ENCODE measurements around the gene TMEM131.
"Not testable (repeated sequence)": the region's sequence is repeated elsewhere in the genome, so short reads cannot be mapped to it uniquely, and the experiment has no call there.

The TMEM131 gene

DNA sequence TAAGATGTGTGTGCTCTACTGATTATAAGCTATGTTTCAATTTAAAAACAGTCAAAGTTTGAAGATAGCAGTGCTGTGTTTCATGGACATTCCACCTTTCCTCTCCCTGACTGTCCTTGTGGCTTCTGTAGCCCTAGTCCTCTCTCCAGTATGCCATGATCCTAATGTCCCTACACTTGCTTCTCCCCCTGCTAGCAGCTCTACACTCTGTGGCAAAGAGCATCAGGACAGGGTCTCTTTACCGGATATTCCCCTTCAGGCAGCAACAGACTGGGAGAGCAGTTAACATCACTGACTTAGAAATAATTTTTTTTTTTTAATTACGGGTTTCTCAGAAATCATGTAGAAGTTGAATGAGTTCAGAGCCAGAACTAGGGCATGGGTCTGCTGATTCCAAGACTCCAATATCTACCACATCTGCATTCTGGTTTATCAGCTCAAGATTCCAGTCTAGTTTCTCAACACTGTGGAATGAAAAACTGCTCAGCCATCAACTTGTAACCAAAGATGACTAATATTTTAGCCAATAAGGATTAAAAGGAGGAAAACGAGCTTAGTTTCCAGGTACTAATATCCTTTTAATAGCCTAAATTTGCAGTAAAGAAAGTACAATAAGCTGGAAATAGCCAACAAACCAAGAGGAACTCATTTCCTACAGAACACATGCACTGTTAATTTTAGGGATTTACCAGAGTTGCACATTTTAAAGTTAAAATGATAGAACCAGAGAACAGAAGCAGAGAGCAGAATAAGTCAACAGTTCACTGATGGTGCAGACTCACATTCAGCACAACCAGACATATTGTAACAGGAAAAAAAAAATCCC is 45.2 kb downstream of the TMEM131 start:
- DNase-seq, result no peak

DNA sequence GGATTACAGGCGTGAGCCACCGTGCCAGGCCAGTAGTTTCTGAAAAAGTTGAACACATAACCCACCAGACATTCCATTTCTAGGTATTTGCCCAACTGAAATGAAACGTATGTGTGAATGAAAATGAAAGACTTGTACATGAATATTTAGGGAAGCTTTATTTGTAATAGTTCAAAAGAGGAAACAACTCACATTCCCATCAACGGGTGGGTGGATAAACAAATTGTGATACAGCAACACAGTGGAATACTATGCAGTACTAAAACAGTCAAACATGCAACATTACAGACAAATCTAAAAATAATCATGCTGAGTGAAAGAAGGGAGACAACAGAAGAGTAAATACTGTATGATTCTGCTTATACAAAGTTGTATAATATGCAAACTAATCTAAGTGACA is 46.8 kb downstream of the TMEM131 start:
- no peak for DNase-seq

DNA sequence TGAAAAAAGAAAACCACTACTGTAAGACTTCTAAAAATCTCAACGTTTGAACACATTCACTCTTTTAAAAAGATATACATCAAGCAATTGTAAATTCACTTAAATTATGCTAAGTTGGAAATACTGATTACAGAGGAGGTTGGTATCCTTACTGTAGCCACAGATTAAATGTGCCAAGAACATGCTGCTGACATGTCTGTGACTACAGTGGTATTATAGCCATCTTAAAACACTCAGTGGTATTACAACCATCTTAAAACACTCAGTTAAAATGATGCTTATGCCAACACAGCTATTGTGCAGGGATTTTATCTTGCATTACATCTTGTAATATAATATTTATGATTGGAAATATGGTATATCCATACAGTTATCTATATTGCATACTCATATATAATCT is 50.0 kb downstream of the TMEM131 start:
- DNase-seq, result no peak

DNA sequence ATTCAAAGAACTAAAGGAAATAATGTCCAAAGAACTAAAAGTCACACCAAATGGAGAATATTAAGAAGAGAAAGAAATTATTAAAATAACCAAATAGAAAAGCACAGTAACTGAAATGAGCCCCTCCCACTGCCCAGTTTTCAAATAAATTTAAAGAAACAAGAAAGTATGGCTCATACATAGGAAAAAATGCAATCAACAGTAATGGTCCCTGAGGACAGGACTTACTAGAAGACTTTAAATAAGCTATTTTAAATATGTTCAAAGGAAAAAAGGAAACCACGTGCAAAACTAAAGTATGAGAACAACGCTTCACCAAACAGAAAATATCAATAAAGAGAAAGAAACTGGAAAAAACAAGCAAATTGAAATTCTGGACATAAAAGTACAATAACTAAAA is 58.9 kb downstream of the TMEM131 start:
- no peak for DNase-seq

DNA sequence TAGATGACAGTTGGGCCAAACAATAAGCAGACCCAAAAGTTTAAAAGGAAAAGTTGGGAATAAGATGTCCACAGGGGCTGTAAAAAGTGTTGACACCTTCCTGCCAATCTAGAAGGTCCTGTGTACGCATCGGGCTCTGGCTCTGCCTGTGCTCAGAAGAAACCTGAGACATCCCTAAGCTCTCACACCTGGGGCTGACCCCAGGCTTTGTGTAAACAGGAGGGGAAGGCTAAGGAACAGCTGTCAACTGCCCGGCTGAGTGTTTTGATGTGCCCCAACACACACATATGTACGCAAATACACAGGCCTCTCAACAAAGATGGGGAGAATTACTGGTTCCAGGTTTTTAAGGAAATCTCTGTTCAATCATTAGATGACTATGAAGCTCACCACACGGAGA is 59.5 kb downstream of the TMEM131 start:
- peak; percentile 81 to 84 for DNase-seq

DNA sequence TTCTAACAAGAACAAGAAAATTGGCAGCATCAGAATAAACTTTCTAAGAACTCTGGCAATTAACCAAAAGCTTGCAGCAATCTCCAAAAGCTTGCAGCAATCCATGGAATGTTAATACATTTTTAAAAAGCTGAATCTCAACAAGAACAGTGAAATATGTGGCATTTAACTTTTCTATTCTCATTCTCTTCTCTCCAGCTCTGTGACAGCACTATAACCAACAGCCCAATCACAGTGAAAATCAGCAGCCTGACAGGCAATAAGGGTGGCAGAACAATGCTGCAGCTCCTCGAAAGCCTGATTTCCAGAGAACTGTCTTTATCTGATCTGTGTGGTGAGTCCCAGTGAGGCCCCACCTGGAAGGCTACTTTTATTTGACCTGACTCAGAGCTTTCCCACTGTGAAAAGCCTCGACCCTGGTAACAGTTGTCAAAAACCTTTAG is 60.0 kb downstream of the TMEM131 start:
- DNase-seq, result peak; percentile 14 to 39

DNA sequence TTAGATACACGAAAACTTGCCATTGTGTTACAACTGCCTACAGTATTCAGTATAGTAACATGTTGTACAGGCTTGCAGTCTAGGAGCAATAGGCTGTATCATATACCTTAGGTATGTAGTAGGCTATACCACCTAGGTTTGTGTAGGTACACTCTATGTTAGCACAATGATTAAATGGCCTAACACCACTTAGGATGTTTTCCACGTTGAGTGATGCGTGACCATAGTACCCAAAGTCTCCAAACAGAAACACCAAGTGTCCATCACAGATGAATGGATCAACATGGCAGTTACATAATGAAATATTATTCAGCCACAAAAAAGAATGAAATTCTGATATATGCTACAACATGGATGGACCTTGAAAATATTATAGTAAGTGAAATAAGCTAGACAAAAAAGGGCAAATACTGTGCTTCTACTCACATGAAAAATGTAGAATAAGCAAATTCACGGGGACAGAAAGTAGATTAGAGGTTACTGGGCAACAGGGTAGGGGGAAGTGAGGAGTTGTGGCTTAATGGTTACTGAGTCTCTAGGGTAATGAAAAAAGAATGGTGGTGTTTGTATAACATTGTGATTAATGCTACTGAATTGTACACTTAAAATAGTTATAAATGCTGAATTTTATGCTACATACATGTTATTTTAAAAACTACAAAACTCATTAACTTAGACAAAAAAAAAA is 62.6 kb downstream of the TMEM131 start:
- no peak for DNase-seq

DNA sequence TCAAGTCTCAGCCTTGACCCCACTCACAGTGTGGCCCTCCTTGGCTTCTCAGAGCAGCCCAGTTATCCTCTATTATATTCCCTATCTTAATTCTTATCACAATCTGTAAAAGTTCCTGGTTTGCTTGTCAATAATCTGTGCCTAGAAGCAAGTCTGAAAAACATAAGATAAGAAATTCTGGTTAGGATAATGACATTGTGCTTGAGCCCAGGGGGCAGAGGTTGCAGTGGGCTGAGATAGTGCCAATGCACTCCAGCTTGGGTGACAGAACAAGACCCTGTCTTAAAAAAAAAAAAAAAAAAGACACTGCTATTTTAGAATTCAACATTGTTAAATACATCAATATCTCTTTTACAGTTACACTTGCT is 63.9 kb downstream of the TMEM131 start:
- DNase-seq, result no peak

DNA sequence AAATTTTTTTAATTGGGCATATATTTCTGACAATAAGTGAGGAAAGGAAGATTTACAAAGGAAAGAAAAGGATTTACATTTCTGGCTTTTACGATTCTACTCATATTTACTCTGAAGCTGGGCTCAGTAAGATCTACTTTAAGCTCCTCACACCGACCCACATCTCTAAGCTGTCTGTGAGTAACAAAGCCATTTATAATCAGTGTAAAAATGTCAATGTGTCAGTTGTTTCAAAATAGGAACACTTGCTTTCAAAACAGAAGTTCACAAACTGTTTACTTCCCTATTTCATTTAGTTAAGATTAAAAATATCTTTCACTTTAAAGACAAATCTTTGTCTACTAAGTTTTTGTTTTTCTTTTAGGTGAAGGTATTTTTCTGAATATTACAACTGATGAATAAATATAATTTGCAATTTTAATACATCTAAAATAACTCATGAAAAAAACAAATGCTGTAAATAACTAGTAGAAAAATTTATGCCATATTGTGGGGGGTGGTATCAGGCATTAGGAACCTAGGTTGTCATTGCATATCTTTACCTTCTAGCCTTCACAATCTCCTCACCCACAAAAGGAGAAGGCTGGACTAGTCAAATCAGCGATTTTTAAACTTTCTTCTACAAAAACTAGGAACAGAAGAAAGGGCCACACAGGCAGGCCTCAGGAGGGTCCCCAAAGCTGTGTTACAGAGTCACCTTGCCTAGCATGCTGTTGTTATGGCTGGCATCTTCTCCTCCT is 64.5 kb downstream of the TMEM131 start:
- no peak for DNase-seq

DNA sequence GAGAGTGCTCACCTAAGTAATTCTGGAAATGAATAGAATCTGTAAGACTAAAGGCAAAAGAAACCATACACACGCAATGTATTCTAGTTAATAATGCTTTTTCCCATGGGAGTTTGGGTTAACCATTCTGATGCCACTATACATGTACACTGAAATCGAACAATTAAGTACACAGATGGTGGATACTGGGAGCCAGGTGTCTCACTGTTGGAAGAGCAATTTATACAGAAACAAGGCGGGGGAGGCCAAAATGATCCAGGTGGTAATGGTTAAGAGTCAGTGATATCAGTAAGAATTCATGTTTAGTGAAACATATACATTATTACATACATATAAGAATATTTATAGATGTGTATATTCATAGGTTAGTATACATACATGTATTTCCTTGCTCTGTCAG is 67.2 kb downstream of the TMEM131 start:
- DNase-seq, result no peak

DNA sequence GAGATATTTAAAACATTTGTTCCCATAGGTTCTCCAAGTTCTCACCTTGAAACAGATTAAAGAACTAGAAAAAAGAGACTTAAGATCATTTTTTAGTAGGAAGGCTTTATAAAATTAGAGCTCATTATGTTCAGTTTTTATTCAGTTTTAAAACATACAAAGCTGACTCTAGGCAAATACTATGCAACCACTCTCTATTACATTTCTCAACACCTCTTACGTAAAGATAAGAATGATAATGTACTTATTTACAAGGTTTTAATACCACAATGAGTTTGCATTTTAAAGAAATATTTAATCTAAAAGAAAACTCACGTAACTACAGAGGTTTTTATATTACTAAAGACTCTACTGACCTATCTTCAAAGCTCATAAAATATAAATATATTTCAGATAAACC is 68.8 kb downstream of the TMEM131 start:
- no peak for DNase-seq

DNA sequence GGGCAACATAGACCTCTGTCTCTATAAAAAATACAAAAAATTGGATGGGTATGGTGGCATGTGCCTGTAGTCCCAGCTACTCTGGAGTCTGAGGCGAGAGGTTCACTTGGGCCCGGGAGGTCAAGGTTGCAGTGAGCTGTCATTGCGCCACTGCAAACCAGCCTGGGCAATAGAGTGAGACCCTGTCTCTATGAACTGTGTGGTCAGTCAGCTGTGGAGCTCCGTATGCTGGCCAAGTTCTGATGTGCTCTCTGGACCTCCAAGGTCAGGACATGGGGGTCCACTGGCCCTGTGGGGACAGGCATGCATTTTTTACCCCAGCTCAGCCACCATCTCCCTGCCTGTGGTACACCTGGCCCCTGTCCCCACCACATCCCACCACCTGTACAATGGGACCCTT is 71.6 kb downstream of the TMEM131 start:
- no peak for DNase-seq

DNA sequence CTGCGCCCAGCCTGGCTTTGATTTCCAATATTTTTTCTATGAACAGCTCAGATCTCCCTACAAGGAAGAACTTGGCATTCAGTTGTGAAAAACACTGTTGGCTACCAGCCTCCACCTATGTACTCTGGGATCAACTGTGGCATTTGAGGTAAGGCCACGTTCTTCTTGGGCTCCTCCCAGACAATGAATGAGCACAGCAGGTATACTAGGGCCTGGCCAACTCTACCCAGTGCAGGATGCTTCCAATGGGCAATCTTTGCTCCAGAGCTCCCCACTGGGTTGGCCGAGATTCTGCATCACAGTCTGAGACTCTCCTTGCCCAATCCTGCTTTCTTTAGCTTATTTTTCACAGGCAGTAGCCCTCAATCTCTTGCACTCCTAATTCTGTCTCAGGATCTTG is 75.9 kb downstream of the TMEM131 start:
- no peak for DNase-seq

DNA sequence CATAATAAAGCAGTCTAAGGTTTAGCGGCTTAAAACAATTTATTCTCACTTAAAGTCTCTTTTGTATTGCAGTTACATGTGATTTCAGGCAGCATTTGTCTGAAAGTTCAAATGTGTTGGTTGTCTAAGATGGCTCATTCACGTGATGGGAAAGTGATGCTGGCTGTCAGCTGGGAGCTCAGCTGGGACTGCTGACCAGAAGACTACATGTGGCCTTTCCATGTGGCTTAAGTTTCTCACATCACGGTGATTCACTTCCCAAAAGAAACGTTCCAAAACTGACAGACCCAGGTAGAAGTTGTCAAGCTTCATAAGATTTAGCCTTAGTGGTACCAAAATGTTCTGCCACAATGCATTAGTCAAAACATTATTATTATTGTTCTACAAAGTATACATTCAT is 76.9 kb downstream of the TMEM131 start:
- DNase-seq, result no peak

DNA sequence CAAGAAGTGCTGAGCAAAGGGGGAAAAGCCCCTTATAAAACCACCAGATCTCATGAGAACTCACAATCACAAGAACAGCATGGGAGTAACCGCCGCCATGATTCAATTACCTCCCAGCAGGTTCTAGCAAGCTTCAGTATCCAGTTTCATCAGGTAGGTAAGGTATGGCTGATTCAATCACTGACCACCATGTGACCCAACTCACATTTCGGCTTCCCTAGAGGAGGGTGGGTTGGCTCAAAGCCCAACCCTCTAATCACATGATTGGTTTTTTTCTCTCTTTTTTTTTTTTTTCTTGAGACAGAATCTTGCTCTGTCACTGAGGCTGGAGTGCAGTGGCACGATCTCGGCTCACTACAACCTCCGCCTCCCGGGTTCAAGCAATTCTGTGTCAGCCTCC is 78.1 kb downstream of the TMEM131 start:
- DNase-seq, result not testable (repeated sequence)

DNA sequence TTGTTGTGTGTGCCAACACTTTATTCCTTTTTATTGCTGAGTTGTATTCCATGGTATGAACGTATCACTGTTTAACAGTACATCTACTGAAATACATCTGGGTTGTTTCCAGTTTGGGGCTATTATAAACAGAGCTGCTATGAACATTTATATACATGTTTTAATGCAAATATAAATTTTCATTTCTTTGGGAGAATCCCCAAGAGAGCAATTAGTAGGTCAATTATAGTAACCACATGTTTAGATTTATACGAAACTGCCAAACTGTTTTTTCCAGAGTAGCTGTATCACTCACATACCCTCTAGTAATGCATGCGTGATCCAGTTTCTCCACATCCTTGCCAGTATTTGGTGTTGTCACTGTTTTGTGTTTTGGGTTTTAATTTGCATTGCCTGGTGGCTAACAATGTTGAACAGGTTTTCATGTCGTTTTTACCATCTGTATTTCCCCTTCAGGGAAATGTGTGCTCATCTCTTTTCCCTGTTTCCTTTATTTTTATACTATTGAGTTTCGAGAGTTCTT is 81.0 kb downstream of the TMEM131 start:
- no peak for DNase-seq

DNA sequence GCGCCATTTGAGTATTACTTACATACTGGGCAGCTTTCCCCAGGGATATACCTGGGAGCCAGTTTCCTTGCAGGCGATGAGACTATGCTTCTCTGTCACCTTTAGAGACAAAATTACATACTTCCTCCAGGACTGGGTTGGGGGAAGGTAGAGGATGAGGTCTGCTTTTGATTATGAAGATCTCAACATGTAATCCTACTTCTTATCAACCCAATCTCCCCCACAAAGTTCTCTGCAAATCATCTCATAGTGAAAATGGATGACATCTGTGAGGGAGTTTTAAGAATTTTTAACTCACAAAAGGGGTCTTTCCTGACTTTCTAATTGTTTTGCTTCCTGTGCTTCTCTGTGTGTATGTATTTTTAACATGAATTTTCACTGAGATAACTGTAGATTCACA is 81.9 kb downstream of the TMEM131 start:
- DNase-seq, result no peak

DNA sequence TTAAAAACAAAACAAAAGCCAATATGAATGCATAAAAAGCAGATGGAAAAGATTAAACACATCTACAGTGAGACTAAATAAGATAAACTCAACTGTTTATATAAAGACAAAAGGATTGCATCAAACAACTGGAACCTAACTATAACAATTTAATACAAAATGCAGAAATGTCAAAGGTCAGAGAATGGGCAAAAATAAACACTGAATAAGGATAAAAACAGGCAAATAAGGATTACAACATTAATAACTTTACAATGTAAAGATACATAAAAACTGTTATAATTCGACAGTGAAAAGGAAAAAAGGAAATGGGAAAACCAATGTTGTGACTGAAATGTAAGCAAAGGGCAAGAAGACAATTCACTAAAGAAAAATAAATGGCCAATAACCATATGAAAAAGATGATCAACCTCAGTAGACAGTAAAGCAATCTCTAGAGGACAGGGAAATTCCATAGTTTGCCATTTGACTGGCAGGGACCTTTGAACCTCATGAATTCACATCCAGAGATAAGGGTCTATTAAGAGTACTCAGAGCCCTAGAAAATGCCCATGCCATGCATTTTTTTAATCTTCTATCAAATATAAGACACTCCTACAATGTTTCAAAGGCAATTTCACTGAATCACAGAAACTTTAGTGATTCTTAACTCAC is 83.7 kb downstream of the TMEM131 start:
- no peak for DNase-seq

DNA sequence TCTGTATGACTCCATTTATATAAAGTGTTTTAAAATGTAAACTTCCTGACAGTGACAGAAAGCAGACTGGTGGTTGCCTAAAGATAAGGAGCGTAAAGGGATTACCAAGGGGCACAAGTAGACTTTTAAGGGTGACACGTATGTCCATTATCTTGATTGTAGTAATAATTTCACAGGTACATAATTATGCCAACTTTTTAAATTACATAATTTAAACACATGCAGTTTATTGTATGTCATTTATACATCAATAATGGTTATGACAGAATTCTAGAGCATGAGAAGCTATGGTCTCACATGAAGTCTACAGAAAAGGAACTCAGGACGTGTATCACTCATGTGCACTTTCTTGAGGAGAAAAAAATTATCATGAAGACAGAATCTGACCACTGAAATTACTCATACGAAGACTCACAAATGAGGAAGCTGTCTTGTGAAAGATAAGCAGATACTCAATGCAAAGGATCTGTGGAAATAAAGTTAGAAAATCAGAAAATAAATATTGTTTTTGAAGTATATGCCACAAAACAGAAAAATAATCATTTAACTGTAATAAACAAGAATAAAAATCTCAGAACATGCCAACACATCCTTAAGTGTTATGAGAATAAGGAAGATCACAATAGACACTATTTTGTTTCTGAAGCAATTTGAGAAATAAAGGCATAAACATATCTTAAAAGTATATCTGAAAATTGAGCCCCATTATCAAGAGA is 84.4 kb downstream of the TMEM131 start:
- no peak for DNase-seq

DNA sequence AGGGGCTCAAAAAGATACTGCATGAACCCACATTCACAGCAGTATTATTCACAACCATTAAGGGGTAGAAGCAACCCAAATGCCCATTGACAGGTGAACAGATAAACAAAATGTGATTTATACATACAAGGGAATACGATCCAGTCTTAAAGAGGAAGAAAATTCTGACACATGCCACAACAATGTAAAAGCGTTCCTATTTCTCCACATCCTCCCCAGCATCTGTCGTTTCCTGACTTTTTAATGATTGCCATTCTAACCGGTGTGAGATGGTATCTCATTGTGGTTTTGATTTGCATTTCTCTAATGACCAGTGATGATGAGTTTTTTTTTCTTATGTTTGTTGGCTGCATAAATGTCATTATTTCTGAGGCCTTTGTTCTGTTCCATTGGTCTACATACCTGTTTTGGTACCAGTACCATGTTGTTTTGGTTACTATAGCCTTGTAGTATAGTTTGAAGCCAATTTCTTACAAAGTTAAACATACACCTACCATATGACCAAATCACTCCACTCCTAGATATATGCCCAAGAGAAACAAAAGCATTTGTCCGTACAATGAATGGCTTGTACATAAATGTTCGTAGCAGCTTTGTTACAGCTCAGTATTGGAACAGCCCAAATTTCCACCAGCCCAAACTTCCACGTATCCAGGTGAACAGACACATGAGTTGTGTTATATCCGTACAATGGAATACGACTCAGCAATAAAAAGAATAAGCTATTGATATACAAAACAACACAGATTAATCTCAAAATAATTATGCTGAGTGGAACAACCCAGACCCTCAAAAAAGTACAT is 85.1 kb downstream of the TMEM131 start:
- no peak for DNase-seq

DNA sequence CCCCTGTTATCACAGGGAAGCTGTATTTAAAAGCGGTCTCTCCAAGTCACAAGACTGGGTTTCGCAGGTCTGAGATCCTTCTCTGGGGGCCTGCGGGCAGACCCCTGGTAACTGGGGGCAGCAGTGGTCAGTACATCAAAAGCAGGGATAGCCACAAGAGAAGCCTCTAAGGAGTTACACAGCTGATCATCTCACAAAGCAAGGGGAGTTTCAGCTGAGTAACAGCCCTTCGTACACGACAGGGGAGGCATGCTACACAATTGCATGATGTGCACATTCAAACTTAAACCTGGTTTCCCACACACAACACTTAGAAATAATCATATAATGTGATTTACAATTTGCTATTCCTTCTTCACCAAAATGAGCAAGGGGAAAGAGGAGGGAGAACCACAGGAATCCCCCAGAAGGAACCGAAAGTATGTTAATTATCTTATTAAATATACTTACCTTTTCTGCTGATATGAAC is 87.5 kb downstream of the TMEM131 start:
- DNase-seq, result no peak

All from SHP77 (cell line).